ENCODE measurements around the gene HBEGF. TPM values are rescaled to one million over a fixed set of nuclear protein-coding genes. Genes with fewer than 3 reads are reported as not detected.

Gene HBEGF
- total and polyA plus RNA-seq, 7 experiments from 2014 or later, result 0.35 to 95.5 (median 11.6) TPM; not detected in 2

- Histone ChIP-seq H3K27ac (ENCODE audit: low read depth, low read length) (peak overlapping the region; percentile 32), H3K4me1 (ENCODE audit: control insufficient read depth in 2 of 2, insufficient read depth in 2 of 2, low read length in 2 of 2) (peaks cover 10 to 38% of the 10 kb centered on the region in 2 donors), H3K4me3 (ENCODE audit: low read length) (no peak overlapping the region), H3K36me3 (ENCODE audit: control insufficient read depth in 2 of 3, insufficient read depth in 3 of 3, low read length in 3 of 3) (no peaks in the 10 kb centered on the region), H3K9me3 (ENCODE audit: control insufficient read depth in 2 of 3, low read length in 3 of 3) (no peaks in the 10 kb centered on the region), H3K27me3 (ENCODE audit: control insufficient read depth in 2 of 2, insufficient read depth in 2 of 2, low read length in 2 of 2) (no peaks in the 10 kb centered on the region)
- ChIA-PET CTCF (interaction anchor here (1.1 to 14.9 kb wide), 3 partner anchors 9 to 99 kb away, joined by 4 to 262 read pairs (median 6); no protein-coding TSS in a partner anchor), POLR2A (interaction anchor here (1.6 kb wide), 1 partner anchor 9 kb away, joined by 3 read pairs; no protein-coding TSS in a partner anchor)
- peak overlapping the region; percentile 22 to 91 (median 68) for H3K4me3 Mint-ChIP-seq
- ATAC-seq (no peak), DNase-seq (no peak)
- H3K4me1 Mint-ChIP-seq, result peaks cover 31 to 72% (median 61%) of the 10 kb centered on the region in 7 donors
- H3K36me3 Mint-ChIP-seq, result peaks cover 0 to 45% (median 0%) of the 10 kb centered on the region in 5 donors
- H3K27me3 Mint-ChIP-seq, result peaks cover 0 to 4% (median 0%) of the 10 kb centered on the region in 5 donors
- intact Hi-C loops (cut with micrococcal nuclease), result loop anchor here (1.0 to 10.0 kb wide), 4 partner anchors 8 to 228 kb away; partner anchors contain the start of genes CYSTM1 (in 1 of the 2), PFDN1 (in 1 of the 2) and PURA (in 1 of the 2)
- peak overlapping the region; percentile 72 to 95 (median 92) for H3K27ac Mint-ChIP-seq
- H3K9me3 Mint-ChIP-seq, result no peaks in the 10 kb centered on the region
These were observed 3.5 kb downstream of the HBEGF start for GRCh38 chr5:140342896-140343295.

GRCh38 chr5:140342287-140342686 is 4.1 kb downstream of the HBEGF start:
- H3K9me3 Mint-ChIP-seq, result no peaks in the 10 kb centered on the region
- intact Hi-C loops (cut with micrococcal nuclease), result loop anchor here (1.0 to 10.0 kb wide), 4 partner anchors 9 to 227 kb away; partner anchors contain the start of genes CYSTM1 (in 1 of the 2), PFDN1 (in 1 of the 2) and PURA (in 1 of the 2)
- peak; percentile 46 for ATAC-seq
- Histone ChIP-seq H3K4me1 (ENCODE audit: control insufficient read depth in 2 of 2, insufficient read depth in 2 of 2, low read length in 2 of 2) (peaks cover 10 to 35% of the 10 kb centered on the region in 2 donors), H3K9me3 (ENCODE audit: control insufficient read depth in 2 of 3, low read length in 3 of 3) (no peaks in the 10 kb centered on the region), H3K4me3 (ENCODE audit: low read length) (no peak overlapping the region), H3K36me3 (ENCODE audit: control insufficient read depth in 2 of 3, insufficient read depth in 3 of 3, low read length in 3 of 3) (no peaks in the 10 kb centered on the region), H3K27ac (ENCODE audit: low read depth, low read length) (peak overlapping the region; percentile 32), H3K27me3 (ENCODE audit: control insufficient read depth in 2 of 2, insufficient read depth in 2 of 2, low read length in 2 of 2) (no peaks in the 10 kb centered on the region)
- peak overlapping the region; percentile 22 to 91 (median 68) for H3K4me3 Mint-ChIP-seq
- H3K27ac Mint-ChIP-seq, result peak overlapping the region; percentile 72 to 95 (median 92)
- H3K4me1 Mint-ChIP-seq, result peaks cover 31 to 73% (median 58%) of the 10 kb centered on the region in 7 donors
- peaks cover 0 to 4% (median 0%) of the 10 kb centered on the region in 5 donors for H3K27me3 Mint-ChIP-seq
- peak in 8 of 9 donors; percentile 18 to 56 (median 43) for DNase-seq
- peaks cover 0 to 45% (median 0%) of the 10 kb centered on the region in 5 donors for H3K36me3 Mint-ChIP-seq
- POLR2A ChIA-PET, result interaction anchor here (0.9 kb wide), 1 partner anchor 90 kb away, joined by 3 read pairs; no protein-coding TSS in a partner anchor
- CTCF ChIA-PET, result interaction anchor here (0.9 to 14.9 kb wide), 3 partner anchors 10 to 98 kb away, joined by 3 to 262 read pairs (median 6); no protein-coding TSS in a partner anchor

- peak overlapping the region in 8 of 9 donors; percentile 28 to 95 (median 90) for H3K27ac Mint-ChIP-seq
- DNase-seq, result no peak
- ATAC-seq, result no peak
- H3K4me1 Mint-ChIP-seq, result peaks cover 31 to 70% (median 51%) of the 10 kb centered on the region in 7 donors
- H3K4me1 ChIP-seq (ENCODE audit: control insufficient read depth in 2 of 2, insufficient read depth in 2 of 2, low read length in 2 of 2), result peaks cover 10 to 29% of the 10 kb centered on the region in 2 donors
- ChIA-PET CTCF (interaction anchor here (0.9 to 1.8 kb wide), 3 partner anchors 11 to 102 kb away, joined by 3 to 10 read pairs (median 3); no protein-coding TSS in a partner anchor), POLR2A (interaction anchor here (0.9 kb wide), 1 partner anchor 89 kb away, joined by 3 read pairs; no protein-coding TSS in a partner anchor)
- H3K27me3 ChIP-seq (ENCODE audit: control insufficient read depth in 2 of 2, insufficient read depth in 2 of 2, low read length in 2 of 2), result no peaks in the 10 kb centered on the region
- H3K4me3 Mint-ChIP-seq, result peak overlapping the region in 5 of 10 donors; percentile 42 to 91 (median 65)
- peaks cover 0 to 48% (median 0%) of the 10 kb centered on the region in 5 donors for H3K36me3 Mint-ChIP-seq
- intact Hi-C loops (cut with micrococcal nuclease), result loop anchor here in 1 of 2 donors (10.0 kb wide), 1 partner anchor 227 kb away; the partner anchor contains the start of gene PURA
- no peak overlapping the region for H3K4me3 ChIP-seq (ENCODE audit: low read length)
- H3K27me3 Mint-ChIP-seq, result peaks cover 0 to 4% (median 0%) of the 10 kb centered on the region in 5 donors
- H3K36me3 ChIP-seq (ENCODE audit: control insufficient read depth in 2 of 3, insufficient read depth in 3 of 3, low read length in 3 of 3), result no peaks in the 10 kb centered on the region
- H3K9me3 ChIP-seq (ENCODE audit: control insufficient read depth in 2 of 3, low read length in 3 of 3), result no peaks in the 10 kb centered on the region
- no peaks in the 10 kb centered on the region for H3K9me3 Mint-ChIP-seq
- H3K27ac ChIP-seq (ENCODE audit: low read depth, low read length), result no peak overlapping the region
These were observed 4.8 kb downstream of the HBEGF start for GRCh38 chr5:140341591-140341990.

GRCh38 chr5:140340605-140341121 is 5.7 kb downstream of the HBEGF start:
- H3K9me3 ChIP-seq (ENCODE audit: control insufficient read depth in 2 of 3, low read length in 3 of 3), result no peaks in the 10 kb centered on the region

GRCh38 chr5:140339636-140340035 is 6.8 kb downstream of the HBEGF start:
- Histone ChIP-seq H3K4me3 (ENCODE audit: low read length) (no peak overlapping the region), H3K9me3 (ENCODE audit: control insufficient read depth in 2 of 3, low read length in 3 of 3) (no peaks in the 10 kb centered on the region), H3K27ac (ENCODE audit: low read depth, low read length) (no peak overlapping the region), H3K4me1 (ENCODE audit: control insufficient read depth in 2 of 2, insufficient read depth in 2 of 2, low read length in 2 of 2) (peaks cover 10 to 21% of the 10 kb centered on the region in 2 donors), H3K36me3 (ENCODE audit: control insufficient read depth in 2 of 3, insufficient read depth in 3 of 3, low read length in 3 of 3) (no peaks in the 10 kb centered on the region), H3K27me3 (ENCODE audit: control insufficient read depth in 2 of 2, insufficient read depth in 2 of 2, low read length in 2 of 2) (no peaks in the 10 kb centered on the region)
- peak overlapping the region in 2 of 9 donors; percentile 20 to 72 for H3K27ac Mint-ChIP-seq
- peaks cover 25 to 72% (median 41%) of the 10 kb centered on the region in 7 donors for H3K4me1 Mint-ChIP-seq
- H3K27me3 Mint-ChIP-seq, result no peaks in the 10 kb centered on the region
- DNase-seq (no peak), ATAC-seq (no peak)
- CTCF ChIA-PET, result no interaction called here
- H3K4me3 Mint-ChIP-seq, result peak overlapping the region in 1 of 10 donors; percentile 28
- peaks cover 0 to 48% (median 0%) of the 10 kb centered on the region in 5 donors for H3K36me3 Mint-ChIP-seq
- intact Hi-C loops (cut with micrococcal nuclease), result loop anchor here in 1 of 2 donors (10.0 kb wide), 1 partner anchor 225 kb away; the partner anchor contains the start of gene PURA
- no peaks in the 10 kb centered on the region for H3K9me3 Mint-ChIP-seq
- POLR2A ChIA-PET, result no interaction called here

More at GRCh38 chr5:140340605-140341121, 5.7 kb downstream of the HBEGF start:
- peaks cover 10 to 26% of the 10 kb centered on the region in 2 donors for H3K4me1 ChIP-seq (ENCODE audit: control insufficient read depth in 2 of 2, insufficient read depth in 2 of 2, low read length in 2 of 2)
- H3K27ac Mint-ChIP-seq, result peak overlapping the region in 6 of 9 donors; percentile 41 to 94 (median 82)
- DNase-seq (no peak), ATAC-seq (no peak)
- POLR2A ChIA-PET, result interaction anchor here (1.3 kb wide), 1 partner anchor 359 kb away, joined by 3 read pairs; the partner anchor contains the start of gene ZMAT2
- H3K36me3 Mint-ChIP-seq, result peaks cover 0 to 52% (median 0%) of the 10 kb centered on the region in 5 donors
- H3K4me3 Mint-ChIP-seq, result peak overlapping the region in 1 of 10 donors; percentile 91
- intact Hi-C loops (cut with micrococcal nuclease), result loop anchor here in 1 of 2 donors (10.0 kb wide), 1 partner anchor 226 kb away; the partner anchor contains the start of gene PURA
- H3K9me3 Mint-ChIP-seq, result no peaks in the 10 kb centered on the region
- no peaks in the 10 kb centered on the region for H3K36me3 ChIP-seq (ENCODE audit: control insufficient read depth in 2 of 3, insufficient read depth in 3 of 3, low read length in 3 of 3)
- CTCF ChIA-PET, result interaction anchor here (1.4 to 1.8 kb wide), 2 partner anchors 11 to 101 kb away, joined by 3 to 10 read pairs; no protein-coding TSS in a partner anchor
- H3K27me3 ChIP-seq (ENCODE audit: control insufficient read depth in 2 of 2, insufficient read depth in 2 of 2, low read length in 2 of 2), result no peaks in the 10 kb centered on the region
- H3K4me3 ChIP-seq (ENCODE audit: low read length), result no peak overlapping the region
- H3K27ac ChIP-seq (ENCODE audit: low read depth, low read length), result no peak overlapping the region
- peaks cover 0 to 4% (median 0%) of the 10 kb centered on the region in 5 donors for H3K27me3 Mint-ChIP-seq
- peaks cover 30 to 77% (median 50%) of the 10 kb centered on the region in 7 donors for H3K4me1 Mint-ChIP-seq

GRCh38 chr5:140338908-140339307 is 7.5 kb downstream of the HBEGF start:
- ATAC-seq, result no peak

More at GRCh38 chr5:140338908-140339307, 7.5 kb downstream of the HBEGF start:
- Mint-ChIP-seq H3K9me3 (no peaks in the 10 kb centered on the region), H3K27ac (peak overlapping the region in 2 of 9 donors; percentile 5 to 62), H3K4me3 (peak overlapping the region in 1 of 10 donors; percentile 55), H3K27me3 (no peaks in the 10 kb centered on the region), H3K4me1 (peaks cover 20 to 65% (median 34%) of the 10 kb centered on the region in 7 donors), H3K36me3 (peaks cover 0 to 43% (median under 1%) of the 10 kb centered on the region in 5 donors)
- intact Hi-C loops (cut with micrococcal nuclease), result no loop called here
- H3K9me3 ChIP-seq (ENCODE audit: control insufficient read depth in 2 of 3, low read length in 3 of 3), result no peaks in the 10 kb centered on the region
- no peak overlapping the region for H3K27ac ChIP-seq (ENCODE audit: low read depth, low read length)
- H3K4me3 ChIP-seq (ENCODE audit: low read length), result no peak overlapping the region
- POLR2A ChIA-PET, result no interaction called here
- H3K27me3 ChIP-seq (ENCODE audit: control insufficient read depth in 2 of 2, insufficient read depth in 2 of 2, low read length in 2 of 2), result no peaks in the 10 kb centered on the region
- H3K36me3 ChIP-seq (ENCODE audit: control insufficient read depth in 2 of 3, insufficient read depth in 3 of 3, low read length in 3 of 3), result peaks cover 0 to 3% (median 0%) of the 10 kb centered on the region in 3 experiments
- no peak for DNase-seq
- CTCF ChIA-PET, result no interaction called here
- H3K4me1 ChIP-seq (ENCODE audit: control insufficient read depth in 2 of 2, insufficient read depth in 2 of 2, low read length in 2 of 2), result peaks cover 10 to 21% of the 10 kb centered on the region in 2 donors

All from naive thymus-derived CD4-positive, alpha-beta T cell (primary cell).